ENCODE data around the gene ZYX. TPM values are rescaled to one million over a fixed set of nuclear protein-coding genes. Genes with fewer than 3 reads are reported as not detected.

The ZYX gene
- total RNA-seq, 1 experiment from 2014 or later: 260 TPM

GRCh38 chr7:143347950-143348349 is 33.2 kb upstream of the ZYX start:
- no peak for DNase-seq (ENCODE audit: unreplicated experiment)
- CTCF ChIA-PET: interaction anchor here (0.6 to 1.2 kb wide), 4 partner anchors 13 to 433 kb away, joined by 3 to 5 read pairs (median 3); no protein-coding TSS in a partner anchor
- H3K4me1 Mint-ChIP-seq (ENCODE audit: insufficient read depth, unreplicated experiment): no peaks in the 10 kb centered on the region
- no peak for TF ChIP-seq CTCF (IDR thresholded peaks at IDR 0.05; ENCODE audit: unreplicated experiment)
- intact Hi-C loops (cut with micrococcal nuclease): no loop called here
- POLR2A ChIA-PET: interaction anchor here (0.7 kb wide), 1 partner anchor 17 kb away, joined by 3 read pairs; no protein-coding TSS in a partner anchor
- BruUV-seq (replicated peaks): no TSS peak
- no peaks in the 10 kb centered on the region for H3K9me3 Mint-ChIP-seq (ENCODE audit: unreplicated experiment)
- H3K27me3 Mint-ChIP-seq (ENCODE audit: insufficient read depth, unreplicated experiment): peaks cover 18% of the 10 kb centered on the region
- H3K27ac Mint-ChIP-seq (ENCODE audit: low read depth, unreplicated experiment): no peak overlapping the region
- H3K4me3 Mint-ChIP-seq (ENCODE audit: unreplicated experiment): no peak overlapping the region
- no peaks in the 10 kb centered on the region for H3K36me3 Mint-ChIP-seq (ENCODE audit: insufficient read depth, unreplicated experiment)

GRCh38 chr7:143351060-143351459 is 30.1 kb upstream of the ZYX start:
- Mint-ChIP-seq H3K4me3 (ENCODE audit: unreplicated experiment) (no peak overlapping the region), H3K27ac (ENCODE audit: low read depth, unreplicated experiment) (no peak overlapping the region), H3K36me3 (ENCODE audit: insufficient read depth, unreplicated experiment) (no peaks in the 10 kb centered on the region), H3K9me3 (ENCODE audit: unreplicated experiment) (no peaks in the 10 kb centered on the region), H3K4me1 (ENCODE audit: insufficient read depth, unreplicated experiment) (no peaks in the 10 kb centered on the region), H3K27me3 (ENCODE audit: insufficient read depth, unreplicated experiment) (peaks cover 18% of the 10 kb centered on the region)
- intact Hi-C loops (cut with micrococcal nuclease): no loop called here
- TF ChIP-seq CTCF (IDR thresholded peaks at IDR 0.05; ENCODE audit: unreplicated experiment): no peak
- no TSS peak for BruUV-seq (replicated peaks)
- no peak for DNase-seq (ENCODE audit: unreplicated experiment)
- CTCF ChIA-PET: interaction anchor here (0.6 to 1.2 kb wide), 4 partner anchors 9 to 834 kb away, joined by 3 to 4 read pairs (median 4); no protein-coding TSS in a partner anchor
- POLR2A ChIA-PET: no interaction called here

GRCh38 chr7:143351574-143351973 is 29.6 kb upstream of the ZYX start:
- POLR2A ChIA-PET: no interaction called here

GRCh38 chr7:143352531-143353002 is 28.6 kb upstream of the ZYX start:
- Mint-ChIP-seq H3K9me3 (ENCODE audit: unreplicated experiment) (no peaks in the 10 kb centered on the region), H3K27me3 (ENCODE audit: insufficient read depth, unreplicated experiment) (peaks cover 5% of the 10 kb centered on the region), H3K4me1 (ENCODE audit: insufficient read depth, unreplicated experiment) (no peaks in the 10 kb centered on the region), H3K27ac (ENCODE audit: low read depth, unreplicated experiment) (no peak overlapping the region), H3K36me3 (ENCODE audit: insufficient read depth, unreplicated experiment) (no peaks in the 10 kb centered on the region), H3K4me3 (ENCODE audit: unreplicated experiment) (no peak overlapping the region)
- BruUV-seq (replicated peaks): no TSS peak
- no peak for DNase-seq (ENCODE audit: unreplicated experiment)
- no peak for TF ChIP-seq CTCF (IDR thresholded peaks at IDR 0.05; ENCODE audit: unreplicated experiment)
- ChIA-PET POLR2A (no interaction called here), CTCF (no interaction called here)
- intact Hi-C loops (cut with micrococcal nuclease): no loop called here

More at GRCh38 chr7:143351574-143351973, 29.6 kb upstream of the ZYX start:
- TF ChIP-seq CTCF (IDR thresholded peaks at IDR 0.05; ENCODE audit: unreplicated experiment): no peak
- Mint-ChIP-seq H3K9me3 (ENCODE audit: unreplicated experiment) (no peaks in the 10 kb centered on the region), H3K4me1 (ENCODE audit: insufficient read depth, unreplicated experiment) (no peaks in the 10 kb centered on the region), H3K27ac (ENCODE audit: low read depth, unreplicated experiment) (no peak overlapping the region), H3K4me3 (ENCODE audit: unreplicated experiment) (no peak overlapping the region), H3K36me3 (ENCODE audit: insufficient read depth, unreplicated experiment) (no peaks in the 10 kb centered on the region), H3K27me3 (ENCODE audit: insufficient read depth, unreplicated experiment) (peaks cover 15% of the 10 kb centered on the region)
- DNase-seq (ENCODE audit: unreplicated experiment): no peak
- intact Hi-C loops (cut with micrococcal nuclease): no loop called here
- no TSS peak for BruUV-seq (replicated peaks)
- CTCF ChIA-PET: interaction anchor here (0.7 to 1.2 kb wide), 3 partner anchors 9 to 834 kb away, joined by 4 read pairs; no protein-coding TSS in a partner anchor

Measured in MCF 10A (cell line).